Hematopoietic multipotent progenitor cell treated with erythropoietin and hydrocortisone succinate and interleukin-3 and kit ligand, for 8 days (in vitro differentiated cells): ENCODE data around the gene CUL9.

Source experiments
- DNase-seq: peaks from one replicate; pipeline ENCODE4 v3.0.0-alpha.2; 2015

CUL9 gene

DNA sequence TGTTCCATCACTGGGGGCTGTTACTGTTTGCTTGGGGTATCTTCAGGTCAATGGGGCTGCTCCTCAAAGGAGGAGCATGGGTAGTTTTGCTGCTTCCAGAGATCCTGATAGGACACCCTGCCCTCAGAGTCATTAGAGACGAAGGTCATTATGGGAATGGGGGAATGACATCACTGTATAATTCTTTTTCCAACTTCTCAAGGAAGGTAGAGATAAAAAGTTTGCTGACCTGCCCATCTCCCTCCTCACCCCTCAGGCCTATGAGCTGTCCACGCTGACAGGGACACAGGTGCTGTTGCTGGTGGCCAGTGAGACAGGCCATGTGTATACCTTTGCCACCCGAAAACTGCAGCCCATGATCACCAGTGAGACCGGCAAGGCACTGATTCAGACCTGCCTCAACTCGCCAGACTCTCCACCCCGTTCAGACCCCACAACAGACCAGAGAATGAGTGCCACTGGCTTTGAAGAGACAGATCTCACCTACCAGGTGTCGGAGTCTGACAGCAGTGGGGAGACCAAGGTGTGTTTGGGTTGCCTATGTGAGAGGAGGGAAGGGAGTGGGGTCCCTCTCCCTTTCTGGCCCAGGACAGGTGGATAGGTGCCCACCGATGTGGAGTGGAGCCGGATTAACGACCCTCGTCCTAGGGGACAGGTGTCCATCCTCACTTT is 8.3 kb upstream of the CUL9 start:
- DNase-seq = no peak

DNA sequence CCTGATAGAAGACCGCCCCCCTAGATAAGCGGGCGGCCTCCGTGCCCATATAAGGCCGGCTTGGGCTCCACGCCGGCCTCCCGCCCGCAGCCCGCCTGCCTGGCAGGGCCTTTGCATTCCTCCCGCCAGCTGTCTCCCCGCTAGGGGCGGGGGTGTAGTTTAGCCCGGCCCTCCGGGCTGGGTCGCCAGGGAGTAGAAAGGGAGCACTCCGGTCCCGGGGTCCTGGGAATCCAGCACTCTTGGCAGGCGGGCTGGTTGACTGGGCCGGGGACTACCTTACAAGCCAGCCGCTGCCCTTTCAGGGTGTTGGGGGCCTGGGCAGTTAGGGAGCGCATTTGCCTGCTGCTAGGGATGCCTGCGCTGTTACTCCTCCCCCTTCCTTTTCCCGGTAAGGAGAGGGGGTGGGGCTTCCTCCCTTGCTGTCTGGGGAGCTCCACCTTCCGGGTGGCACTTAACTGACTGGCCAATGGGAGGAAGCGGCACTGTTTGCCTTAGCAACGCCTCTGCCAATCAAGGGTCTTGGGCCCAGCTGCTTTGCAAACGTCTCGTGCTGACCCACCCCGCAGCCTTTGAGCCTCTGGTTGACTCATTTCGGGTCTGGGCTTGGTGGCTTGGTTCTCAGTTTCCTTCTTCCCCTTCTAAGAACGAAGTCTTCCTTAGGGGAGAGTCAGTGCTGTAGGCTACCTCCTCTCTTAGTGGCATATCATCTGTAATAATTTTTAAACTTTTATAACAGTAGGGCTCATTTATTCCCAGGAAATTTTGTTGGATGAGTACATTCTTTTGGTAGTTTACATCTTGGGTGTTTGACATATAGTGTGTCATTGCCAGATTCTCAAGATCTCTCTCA is 7.5 kb upstream of the CUL9 start:
- peak; percentile 99 for DNase-seq

DNA sequence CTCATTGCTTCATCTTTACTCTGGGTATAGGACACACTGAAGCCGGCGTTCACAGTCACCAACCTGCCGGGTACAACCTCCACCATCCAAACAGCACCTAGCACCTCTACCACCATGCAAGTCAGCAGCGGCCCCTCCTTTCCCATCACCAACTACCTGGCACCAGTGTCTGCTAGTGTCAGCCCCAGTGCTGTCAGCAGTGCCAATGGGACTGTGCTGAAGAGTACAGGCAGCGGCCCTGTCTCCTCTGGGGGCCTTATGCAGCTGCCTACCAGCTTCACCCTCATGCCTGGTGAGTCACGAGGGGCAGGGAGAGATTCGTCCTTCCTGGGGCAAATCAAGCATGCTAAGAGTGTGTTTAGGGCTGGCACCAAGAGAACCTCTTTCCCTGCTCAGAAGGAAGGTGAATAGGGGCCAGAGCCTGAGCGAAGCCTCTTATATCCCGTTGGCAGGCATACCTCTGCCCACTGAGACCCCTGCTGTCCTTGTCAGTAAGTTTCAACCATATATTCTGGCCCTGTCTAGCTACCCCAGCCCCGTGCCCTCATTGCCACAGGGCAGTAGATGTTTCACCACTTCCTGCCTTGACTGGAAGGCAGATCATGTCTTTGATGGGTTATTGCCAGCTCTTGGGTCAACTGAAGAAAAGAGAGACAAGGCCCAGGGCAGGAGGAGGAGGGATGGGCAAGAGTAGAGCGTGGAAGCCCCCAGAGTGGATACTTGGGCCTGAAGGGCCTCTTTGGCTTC is 6.1 kb upstream of the CUL9 start:
- no peak for DNase-seq

DNA sequence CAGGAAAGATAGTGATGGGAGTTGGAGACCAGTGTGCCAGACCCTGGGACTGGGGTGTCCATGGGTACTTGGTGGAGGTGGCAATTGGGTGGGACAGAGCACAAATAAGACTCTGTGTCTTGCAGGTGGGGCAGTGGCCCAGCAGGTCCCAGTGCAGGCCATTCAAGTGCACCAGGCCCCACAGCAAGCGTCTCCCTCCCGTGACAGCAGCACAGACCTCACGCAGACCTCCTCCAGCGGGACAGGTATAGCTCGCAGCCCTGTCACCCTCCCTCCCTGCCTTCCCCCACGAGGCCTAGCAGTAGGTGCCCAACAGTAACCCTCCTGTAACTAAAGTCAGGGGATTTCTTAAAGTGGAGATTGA is 5.6 kb upstream of the CUL9 start:
- DNase-seq = no peak

DNA sequence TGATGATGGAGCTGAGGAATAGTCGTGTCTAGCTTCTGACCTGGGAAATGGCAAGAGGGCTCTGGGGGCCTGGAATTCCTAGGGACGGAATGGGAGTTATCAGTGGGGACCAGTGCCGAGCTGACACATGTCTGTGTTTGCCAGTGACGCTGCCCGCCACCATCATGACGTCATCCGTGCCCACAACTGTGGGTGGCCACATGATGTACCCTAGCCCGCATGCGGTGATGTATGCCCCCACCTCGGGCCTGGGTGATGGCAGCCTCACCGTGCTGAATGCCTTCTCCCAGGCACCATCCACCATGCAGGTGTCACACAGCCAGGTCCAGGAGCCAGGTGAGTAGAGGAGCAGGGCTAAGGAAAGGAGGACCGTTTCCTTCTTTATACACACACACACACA is 3.8 kb upstream of the CUL9 start:
- DNase-seq = no peak

DNA sequence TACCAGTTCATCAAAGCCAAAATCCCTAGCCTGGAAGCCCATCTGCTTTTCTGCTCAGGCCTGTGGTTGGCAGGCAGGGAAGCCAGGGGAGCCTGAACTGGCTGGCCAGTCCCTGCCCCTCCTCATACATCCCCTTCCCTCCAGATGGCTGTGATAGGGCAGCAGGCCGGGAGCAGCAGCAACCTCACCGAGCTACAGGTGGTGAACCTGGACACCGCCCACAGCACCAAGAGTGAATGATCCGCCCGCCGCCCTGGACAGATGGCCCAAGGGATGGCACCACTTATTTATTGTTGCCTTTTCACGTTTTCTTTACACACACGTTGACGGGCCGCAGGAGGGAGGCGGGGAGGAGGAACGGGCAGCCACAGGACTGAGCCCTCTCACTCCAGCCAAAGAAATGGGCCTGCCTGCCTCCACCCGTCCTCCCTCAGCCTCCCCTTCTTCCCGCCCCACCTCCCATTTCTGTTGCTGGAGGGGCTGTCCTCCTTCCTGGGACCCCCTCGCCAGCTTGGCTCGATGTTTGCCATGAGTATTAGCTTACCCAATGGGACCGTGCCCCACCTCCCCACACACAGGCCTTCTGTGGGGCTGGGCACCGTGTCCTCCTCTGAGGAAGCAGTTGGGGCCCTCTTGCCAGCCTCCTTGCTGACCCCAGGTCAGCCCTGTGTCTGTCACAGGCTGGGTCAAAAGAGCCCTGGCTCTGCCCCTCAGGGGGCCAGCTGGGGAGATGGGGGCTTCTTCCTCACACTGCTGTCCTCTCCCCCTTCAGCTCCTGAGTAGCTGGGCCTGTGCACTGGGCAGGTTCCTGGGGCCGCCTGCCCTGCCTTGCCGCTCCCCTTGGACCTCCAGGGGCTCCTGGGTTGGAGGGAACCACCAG is 2.8 kb upstream of the CUL9 start:
- no peak for DNase-seq

DNA sequence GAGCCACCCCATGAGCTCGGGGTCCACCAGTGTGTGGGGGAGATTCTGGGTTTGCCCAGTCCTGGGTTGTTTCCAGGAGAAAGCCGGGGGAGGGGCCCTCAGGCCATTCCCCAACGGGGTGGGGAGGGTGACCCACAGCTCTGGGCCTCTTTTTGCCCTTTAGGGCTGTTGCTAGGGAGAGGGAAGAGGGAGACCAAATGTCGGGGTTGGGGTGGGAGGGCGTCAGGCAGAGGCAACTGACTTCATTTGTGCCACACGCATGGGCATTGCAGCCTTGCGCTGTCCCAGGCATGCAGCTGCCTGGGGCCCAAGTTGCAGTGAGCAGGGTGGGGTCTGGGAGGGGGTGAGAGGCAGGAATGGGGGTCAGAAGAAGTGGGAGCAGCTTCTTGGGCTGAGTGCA is 1.9 kb upstream of the CUL9 start:
- no peak for DNase-seq

DNA sequence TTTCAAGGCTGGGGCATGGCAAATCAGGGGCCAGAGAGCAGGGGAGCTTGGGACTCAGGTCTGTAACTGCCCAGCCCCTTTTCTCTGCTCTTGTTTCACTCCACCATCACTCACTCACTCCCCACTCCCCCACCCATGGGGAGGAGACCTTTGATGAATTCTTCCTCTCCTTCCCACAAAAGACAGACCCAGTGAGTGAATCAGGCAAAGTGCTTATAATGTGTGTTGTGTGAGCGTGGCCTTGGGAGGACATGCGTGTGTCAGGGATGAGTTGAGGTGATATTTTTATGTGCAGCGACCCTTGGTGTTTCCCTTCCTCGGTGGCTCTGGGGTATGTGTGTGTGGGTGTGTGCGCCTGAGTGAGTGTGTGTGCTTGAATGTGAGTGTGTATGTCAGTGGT is 1.0 kb upstream of the CUL9 start:
- DNase-seq = no peak

DNA sequence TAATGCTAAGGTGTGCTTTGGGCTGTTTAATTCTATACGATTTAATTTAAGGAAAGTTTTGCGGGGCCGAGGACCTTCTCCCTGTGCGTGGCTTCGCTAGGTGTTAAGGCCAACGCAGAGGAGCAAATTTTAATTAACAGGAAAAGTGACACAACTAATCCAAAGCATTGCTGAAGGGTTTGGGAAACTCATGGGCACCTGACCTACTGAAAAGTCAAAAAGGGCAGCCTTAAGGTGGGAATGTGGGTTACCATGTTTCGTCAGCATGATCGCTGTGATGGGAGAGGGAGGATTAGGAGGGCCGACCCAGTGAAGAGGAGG is 415 bp upstream of the CUL9 start:
- no peak for DNase-seq

DNA sequence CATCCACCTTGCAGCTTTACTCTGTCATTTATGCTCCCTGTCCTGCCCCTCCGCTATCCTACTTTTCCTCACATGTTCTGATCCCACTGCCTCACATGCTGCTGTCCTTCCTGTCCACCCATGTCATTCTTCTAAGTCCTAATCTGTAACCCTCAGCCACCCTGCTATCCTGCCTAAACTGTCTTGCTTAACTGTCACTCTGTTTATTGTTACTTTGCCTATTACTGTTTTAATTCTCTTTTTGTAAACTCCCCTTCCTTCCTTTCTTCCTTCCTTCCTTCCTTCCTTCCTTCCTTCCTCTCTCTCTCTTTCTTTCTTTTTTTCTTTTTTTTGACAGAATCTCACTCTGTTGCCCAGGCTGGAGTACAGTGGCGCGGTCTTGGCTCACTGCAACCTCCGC is 1.4 kb downstream of the CUL9 start:
- DNase-seq = no peak

DNA sequence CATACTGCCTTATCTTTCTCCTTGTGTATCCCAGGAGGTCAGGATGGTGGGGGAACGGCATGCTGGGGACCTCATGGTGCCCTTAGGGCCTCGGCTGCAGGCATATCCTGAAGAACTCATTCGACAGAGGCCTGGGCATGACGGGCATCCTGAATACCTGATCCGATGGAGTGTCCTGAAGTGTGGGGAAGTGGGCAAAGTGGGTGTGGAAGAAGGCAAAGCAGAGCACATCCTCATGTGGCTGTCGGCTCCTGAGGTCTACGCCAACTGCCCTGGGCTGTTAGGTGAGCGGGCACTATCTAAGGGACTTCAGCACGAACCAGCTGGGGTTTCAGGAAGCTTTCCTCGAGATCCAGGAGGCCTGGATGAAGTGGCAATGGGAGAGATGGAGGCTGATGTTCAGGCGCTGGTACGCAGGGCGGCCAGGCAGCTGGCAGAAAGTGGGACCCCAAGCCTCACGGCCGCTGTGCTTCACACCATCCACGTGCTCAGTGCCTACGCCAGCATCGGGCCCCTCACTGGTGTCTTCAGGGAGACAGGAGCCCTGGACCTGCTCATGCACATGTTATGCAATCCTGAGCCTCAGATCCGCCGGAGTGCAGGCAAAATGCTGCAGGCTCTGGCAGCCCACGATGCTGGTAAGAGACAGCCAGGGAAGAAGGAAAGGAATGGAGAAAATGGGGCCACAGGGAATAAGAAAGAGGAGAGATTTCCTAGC is 2.4 kb downstream of the CUL9 start:
- no peak for DNase-seq

DNA sequence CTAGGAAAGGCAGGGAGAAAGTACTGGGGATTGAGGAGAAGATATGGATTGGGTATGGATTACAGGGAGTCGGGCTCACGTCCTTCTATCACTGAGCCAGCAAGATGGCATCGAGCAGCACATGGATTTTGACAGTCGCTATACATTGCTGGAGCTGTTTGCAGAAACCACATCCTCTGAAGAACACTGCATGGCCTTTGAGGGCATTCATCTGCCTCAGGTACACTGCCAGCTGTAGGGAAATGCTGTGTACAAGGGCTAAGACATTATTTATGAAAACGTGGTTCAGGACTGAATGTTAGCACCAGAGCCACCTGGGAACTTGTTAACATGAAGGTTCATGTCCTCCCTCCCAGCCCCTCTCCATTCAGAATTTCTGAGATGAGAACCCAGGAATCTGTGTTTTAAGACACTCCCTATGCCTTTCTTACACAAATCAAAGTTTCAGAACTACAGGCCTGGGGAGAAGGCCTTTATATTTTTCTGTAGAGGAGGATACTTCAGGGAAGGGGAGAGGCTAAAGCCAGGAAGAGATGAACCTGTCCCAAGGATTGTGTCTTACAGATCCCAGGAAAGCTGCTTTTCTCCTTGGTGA is 3.5 kb downstream of the CUL9 start:
- no peak for DNase-seq

DNA sequence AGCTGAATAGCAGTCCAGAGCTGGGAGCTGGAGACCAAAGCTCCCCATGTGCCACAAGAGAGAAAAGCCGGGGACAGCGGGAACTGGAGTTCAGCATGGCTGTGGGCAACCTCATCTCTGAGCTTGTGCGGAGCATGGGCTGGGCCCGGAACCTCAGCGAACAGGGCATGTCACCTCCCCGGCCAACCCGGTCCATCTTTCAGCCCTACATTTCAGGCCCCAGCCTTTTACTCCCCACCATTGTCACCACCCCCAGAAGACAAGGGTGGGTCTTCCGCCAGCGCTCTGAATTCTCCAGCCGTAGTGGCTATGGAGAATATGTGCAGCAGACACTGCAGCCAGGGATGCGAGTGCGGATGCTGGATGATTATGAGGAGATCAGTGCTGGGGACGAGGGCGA is 4.0 kb downstream of the CUL9 start:
- DNase-seq = no peak

DNA sequence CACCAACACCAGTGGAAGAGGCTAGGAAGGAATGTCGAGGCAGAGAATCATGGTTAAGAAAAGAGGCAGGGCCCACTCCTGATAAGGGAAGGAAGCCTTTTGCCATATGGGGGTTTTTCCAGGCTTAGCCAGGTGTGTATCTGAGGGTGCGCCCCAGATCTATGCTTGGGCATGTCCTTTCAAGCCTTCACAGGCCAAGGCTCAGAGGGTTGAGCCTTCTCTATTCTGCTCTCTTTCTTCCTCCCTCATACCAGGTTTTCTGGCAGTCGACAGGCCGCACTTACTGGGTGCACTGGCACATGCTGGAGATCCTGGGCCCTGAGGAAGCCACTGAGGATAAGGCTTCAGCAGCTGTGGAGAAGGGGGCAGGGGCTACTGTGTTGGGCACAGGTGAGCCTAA is 4.7 kb downstream of the CUL9 start:
- no peak for DNase-seq

DNA sequence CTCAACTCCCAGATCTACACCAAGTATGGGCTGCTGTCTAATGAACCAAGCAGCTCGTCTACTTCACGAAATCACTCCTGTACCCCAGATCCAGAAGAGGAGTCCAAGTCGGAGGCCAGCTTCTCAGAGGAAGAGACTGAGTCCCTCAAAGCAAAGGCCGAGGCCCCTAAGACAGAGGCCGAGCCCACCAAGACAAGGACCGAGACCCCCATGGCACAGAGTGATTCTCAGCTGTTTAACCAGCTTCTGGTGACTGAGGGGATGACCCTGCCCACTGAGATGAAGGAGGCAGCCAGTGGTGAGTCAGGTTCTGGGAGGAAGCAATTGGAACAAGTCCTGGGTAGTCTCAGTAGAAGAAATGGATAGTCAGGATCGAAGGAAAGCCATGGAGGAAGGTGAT is 5.8 kb downstream of the CUL9 start:
- no peak for DNase-seq

DNA sequence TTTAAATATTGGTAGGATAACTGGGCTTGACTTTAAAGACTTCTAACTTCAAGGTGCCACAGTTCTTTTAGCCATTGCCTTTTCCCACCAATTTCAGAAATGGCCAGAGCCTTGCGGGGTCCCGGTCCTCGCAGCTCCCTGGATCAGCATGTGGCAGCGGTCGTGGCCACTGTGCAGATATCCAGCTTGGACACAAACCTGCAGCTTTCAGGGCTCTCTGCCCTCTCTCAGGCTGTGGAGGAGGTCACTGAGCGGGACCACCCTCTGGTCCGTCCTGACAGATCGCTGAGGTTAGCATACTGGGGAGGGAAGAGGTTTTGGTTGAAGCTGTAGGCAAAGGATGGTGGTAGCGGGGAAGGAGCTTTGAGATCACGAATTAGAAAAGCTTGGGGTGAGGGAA is 6.4 kb downstream of the CUL9 start:
- no peak for DNase-seq

DNA sequence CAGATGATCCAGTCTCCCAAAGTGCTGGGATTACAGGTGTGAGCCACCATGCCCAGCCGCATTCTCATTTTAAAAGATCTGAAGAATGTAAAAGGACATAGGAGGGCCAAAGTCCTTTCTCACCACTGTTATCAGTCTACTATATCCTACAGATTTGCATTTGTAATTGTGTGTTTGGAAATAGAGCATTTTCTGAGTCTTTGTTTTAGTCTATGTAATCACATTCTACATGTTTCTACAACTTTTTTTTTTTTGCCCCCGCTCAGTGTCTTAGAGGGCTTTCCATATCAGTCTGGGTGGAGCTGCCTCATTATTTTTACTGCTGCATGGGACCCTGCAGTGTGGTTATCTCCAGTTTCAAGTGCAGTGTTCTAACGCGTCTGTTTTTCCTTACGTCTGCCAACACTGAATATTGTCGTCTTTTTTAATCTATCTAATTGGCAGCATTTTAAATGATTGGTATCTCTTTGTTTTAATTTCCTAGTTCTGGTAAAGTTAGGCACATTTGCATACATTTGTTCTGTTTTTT is 7.8 kb downstream of the CUL9 start:
- peak; percentile 69 for DNase-seq

DNA sequence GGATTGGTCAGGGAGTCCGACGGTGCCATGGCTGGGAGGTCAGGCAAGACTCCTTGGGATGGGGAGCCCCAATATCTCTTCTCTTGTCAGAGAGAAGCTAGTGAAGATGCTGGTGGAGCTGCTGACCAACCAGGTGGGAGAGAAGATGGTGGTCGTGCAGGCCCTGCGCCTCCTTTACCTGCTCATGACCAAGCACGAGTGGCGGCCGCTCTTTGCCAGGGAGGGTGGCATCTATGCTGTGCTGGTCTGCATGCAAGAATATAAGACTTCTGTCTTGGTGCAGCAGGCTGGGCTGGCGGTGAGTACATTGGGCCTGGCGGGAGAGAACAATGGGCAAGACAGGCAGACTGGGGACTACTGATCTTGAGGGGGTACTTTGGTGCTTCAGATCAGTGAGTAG is 10.9 kb downstream of the CUL9 start:
- DNase-seq = no peak

DNA sequence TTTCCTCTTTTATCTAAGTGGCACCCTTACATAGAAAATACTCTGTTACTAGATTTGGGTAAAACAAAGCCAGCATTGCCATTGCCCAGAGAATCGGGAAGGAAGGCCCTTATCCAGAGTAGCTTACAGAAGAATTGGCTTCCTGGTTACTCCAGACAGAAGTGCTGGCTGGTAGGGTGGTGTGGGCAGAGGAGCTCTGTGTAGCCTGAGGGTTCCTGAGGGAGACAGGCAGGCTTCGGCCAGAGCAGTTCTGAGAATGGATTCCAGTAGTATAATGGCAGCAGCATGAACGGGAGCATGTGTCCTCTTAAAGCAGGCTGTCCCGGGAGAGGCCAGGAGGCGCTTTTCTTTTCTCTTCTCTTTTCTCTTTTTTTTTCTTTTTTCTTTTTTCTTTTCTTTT is 11.9 kb downstream of the CUL9 start:
- DNase-seq = no peak

DNA sequence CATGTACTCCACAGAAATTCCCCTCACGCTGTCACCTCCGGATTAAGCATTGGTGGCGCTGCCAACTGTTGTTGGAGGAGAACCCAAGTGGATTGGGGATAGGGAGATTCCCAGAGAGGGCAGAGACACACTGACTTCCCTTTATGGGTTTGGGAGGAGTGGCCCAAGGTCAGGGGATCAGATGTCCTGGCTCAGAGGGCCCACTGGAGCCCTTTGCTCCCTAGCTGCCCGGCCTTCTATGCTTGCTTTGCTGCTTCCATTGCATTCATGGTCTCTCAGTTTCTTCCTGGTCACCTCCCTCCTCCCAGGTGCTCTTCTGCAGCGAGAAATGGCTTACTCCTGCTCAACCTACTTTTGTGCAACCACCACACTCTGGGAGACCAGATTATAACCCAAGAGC is 14.3 kb downstream of the CUL9 start:
- no peak for DNase-seq

DNA sequence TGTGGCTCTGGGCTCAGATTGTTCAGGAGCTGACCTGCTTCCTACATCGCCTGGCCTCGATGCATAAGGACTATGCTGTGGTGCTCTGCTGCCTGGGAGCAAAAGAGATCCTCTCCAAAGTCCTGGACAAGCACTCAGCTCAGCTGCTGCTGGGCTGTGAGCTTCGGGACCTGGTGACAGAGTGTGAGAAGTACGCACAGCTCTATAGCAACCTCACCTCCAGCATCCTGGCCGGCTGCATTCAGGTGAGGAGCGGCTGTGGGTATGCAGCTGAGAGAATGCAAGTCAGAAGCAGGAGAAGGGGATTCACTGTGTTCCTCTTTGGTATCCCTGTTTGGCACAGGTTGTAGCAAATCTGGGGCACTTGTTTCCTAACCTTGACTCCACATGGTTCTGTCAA is 17.9 kb downstream of the CUL9 start:
- no peak for DNase-seq

DNA sequence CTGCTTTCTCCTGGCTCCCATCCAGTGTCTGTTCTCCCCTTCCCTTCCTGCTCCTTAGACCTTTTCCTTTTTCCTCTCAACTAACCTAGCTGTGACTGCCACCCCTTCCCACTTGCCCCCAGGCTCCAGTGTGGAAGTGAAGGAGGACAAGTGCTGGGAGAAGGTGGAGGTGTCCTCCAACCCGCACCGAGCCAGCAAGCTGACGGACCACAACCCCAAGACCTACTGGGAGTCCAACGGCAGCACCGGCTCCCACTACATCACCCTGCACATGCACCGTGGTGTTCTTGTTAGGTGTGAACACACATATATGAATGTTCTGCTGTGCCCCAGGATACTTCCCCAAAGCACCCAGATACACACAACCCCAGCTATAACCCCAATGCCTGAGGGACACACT is 18.5 kb downstream of the CUL9 start:
- no peak for DNase-seq
